Superior temporal gyrus (tissue), 1 donor: ENCODE data around the gene AMBRA1.

Experiments
- DNase-seq: peaks from one replicate; pipeline ENCODE4 v3.0.0-alpha.2; 2016; ENCODE audit errors: extremely low spot score

Gene AMBRA1

GRCh38 chr11:46570790-46571398 lies 22.9 kb downstream of the AMBRA1 start:
- no peak for DNase-seq

- no peak for DNase-seq
These were observed 28.5 kb downstream of the AMBRA1 start for GRCh38 chr11:46565232-46565840.

- no peak for DNase-seq
These were observed 29.4 kb downstream of the AMBRA1 start for GRCh38 chr11:46564459-46564858.

- no peak for DNase-seq
These were observed 31.3 kb downstream of the AMBRA1 start for GRCh38 chr11:46562527-46562926.

GRCh38 chr11:46560300-46560991 lies 33.4 kb downstream of the AMBRA1 start:
- no peak for DNase-seq

- no peak for DNase-seq
These were observed 34.0 kb downstream of the AMBRA1 start for GRCh38 chr11:46559815-46560214.

- no peak for DNase-seq
These were observed 36.1 kb downstream of the AMBRA1 start for GRCh38 chr11:46557684-46558151.

GRCh38 chr11:46555267-46556054 lies 38.4 kb downstream of the AMBRA1 start:
- DNase-seq: no peak

GRCh38 chr11:46554213-46555147 lies 39.3 kb downstream of the AMBRA1 start:
- no peak for DNase-seq

- no peak for DNase-seq
These were observed 40.0 kb downstream of the AMBRA1 start for GRCh38 chr11:46553814-46554212.

- no peak for DNase-seq
These were observed 42.6 kb downstream of the AMBRA1 start for GRCh38 chr11:46551261-46551660.

- no peak for DNase-seq
These were observed 46.2 kb downstream of the AMBRA1 start for GRCh38 chr11:46547579-46547978.

GRCh38 chr11:46543564-46543963 lies 50.3 kb downstream of the AMBRA1 start:
- no peak for DNase-seq

GRCh38 chr11:46541593-46542371 lies 52.0 kb downstream of the AMBRA1 start:
- DNase-seq: peak; percentile 55

- DNase-seq: no peak
These were observed 53.0 kb downstream of the AMBRA1 start for GRCh38 chr11:46540807-46541206.

- peak; percentile 88 for DNase-seq
These were observed 56.1 kb downstream of the AMBRA1 start for GRCh38 chr11:46537537-46538295.

GRCh38 chr11:46537121-46537520 lies 56.7 kb downstream of the AMBRA1 start:
- DNase-seq: peak; percentile 53

GRCh38 chr11:46535688-46536087 lies 58.1 kb downstream of the AMBRA1 start:
- no peak for DNase-seq

- no peak for DNase-seq
These were observed 59.1 kb downstream of the AMBRA1 start for GRCh38 chr11:46534711-46535110.
